Sigmoid colon (tissue), 7 donors: ENCODE measurements around the gene PRKCI. TPM values are rescaled to one million over a fixed set of nuclear protein-coding genes. Genes with fewer than 3 reads are reported as not detected.

Source experiments
- DNase-seq: peaks from one replicate; pipeline ENCODE4 v3.0.0-alpha.2; 2019
- H3K27ac ChIP-seq, 4 donors: fragments of 200-600 bp; sonication (generic); one replicate each; pipeline ENCODE4 v1.5.1; 2016 to 2019; ENCODE audit warnings: mild to moderate bottlenecking in 1 of 4
- H3K27me3 ChIP-seq, 3 donors: fragments of 200-600 bp; sonication (generic); one replicate each; pipeline ENCODE4 v1.5.1; 2019; ENCODE audit warnings: mild to moderate bottlenecking in 1 of 3
- H3K36me3 ChIP-seq, 4 donors: fragments of 200-600 bp; sonication (generic); one replicate each; pipeline ENCODE4 v1.5.1; 2016 to 2019
- H3K4me1 ChIP-seq, 4 donors: fragments of 200-600 bp; sonication (generic); one replicate each; pipeline ENCODE4 v1.5.1; 2017 to 2019
- H3K4me3 ChIP-seq, 4 donors: fragments of 200-600 bp; sonication (generic); one replicate each; pipeline ENCODE4 v1.5.1; 2017 to 2019; ENCODE audit warnings: mild to moderate bottlenecking in 2 of 4, moderate library complexity in 1 of 4
- H3K9me3 ChIP-seq, 4 donors: fragments of 200-600 bp in 3 of 4; sonication (generic) in 3 of 4; one replicate each; pipeline versions ENCODE4 v1.5.1 to v1.6.1; 2013 to 2019
- EP300 ChIP-seq, 4 donors: sonication (generic); formaldehyde crosslinking; IDR thresholded peaks; one replicate each; pipeline ENCODE4 v1.6.1; 2017; ENCODE audit warnings: antibody characterized with exemption in 4 of 4
- POLR2A ChIP-seq, 2 donors: fragments of 450-650 bp; IDR thresholded peaks; one replicate each; pipeline ENCODE4 v1.6.1; 2016; ENCODE audit warnings: antibody characterized with exemption in 2 of 2, mild to moderate bottlenecking in 2 of 2, moderate library complexity in 2 of 2
- POLR2AphosphoS5 ChIP-seq, 4 donors: sonication (generic); formaldehyde crosslinking; IDR thresholded peaks; one replicate each; pipeline ENCODE4 v1.6.1; 2017; ENCODE audit warnings: antibody characterized with exemption in 4 of 4
- WGBS, 2 donors: extraction: QIAGEN DNeasy Blood & Tissue Kit; methylation state at CpG; one replicate each; pipeline ENCODE4 v1.1.7; 2013; 5-methylcytosine and 5-hydroxymethylcytosine counted together
- intact Hi-C: fragments of 100-400 bp; cut with DNase I; formaldehyde crosslinking; loops from one replicate; pipeline ENCODE4 v1.15.1; 2023
- polyA plus RNA-seq, 3 donors: library from polyadenylated mRNA; stranded (reverse); fragments of 200-250 nt; gene quantifications; one replicate each; pipeline ENCODE4 v1.2.3, GENCODE V29; 2013
- total RNA-seq, 4 donors: library from RNA; depleted of rRNA; stranded (reverse); fragments of >200 nt; gene quantifications; one replicate each; pipeline ENCODE4 v1.1.0, GENCODE V29; 2016
- TF ChIP-seq, protein P1 (sequence below), 4 experiments: fragments of 450-650 bp in 3 of 4; fragments of 200-600 bp in 1 of 4; IDR thresholded peaks; one replicate each; pipeline ENCODE4 v1.5.1; 2016 to 2019; ENCODE audit warnings: antibody characterized with exemption in 4 of 4, mild to moderate bottlenecking in 3 of 4, moderate library complexity in 2 of 4
- donor health status: healthy with polysubstance abuse.
- donor health status: Bipolar disorder and iron deficiency.
- donor health status: healthy.

The PRKCI gene
- total RNA-seq (10 to 100 TPM; 23.9 to 33.2 (median 28.1) TPM), polyA plus RNA-seq (10 to 100 TPM; 11.8 to 23.4 (median 22.2) TPM)

DNA sequence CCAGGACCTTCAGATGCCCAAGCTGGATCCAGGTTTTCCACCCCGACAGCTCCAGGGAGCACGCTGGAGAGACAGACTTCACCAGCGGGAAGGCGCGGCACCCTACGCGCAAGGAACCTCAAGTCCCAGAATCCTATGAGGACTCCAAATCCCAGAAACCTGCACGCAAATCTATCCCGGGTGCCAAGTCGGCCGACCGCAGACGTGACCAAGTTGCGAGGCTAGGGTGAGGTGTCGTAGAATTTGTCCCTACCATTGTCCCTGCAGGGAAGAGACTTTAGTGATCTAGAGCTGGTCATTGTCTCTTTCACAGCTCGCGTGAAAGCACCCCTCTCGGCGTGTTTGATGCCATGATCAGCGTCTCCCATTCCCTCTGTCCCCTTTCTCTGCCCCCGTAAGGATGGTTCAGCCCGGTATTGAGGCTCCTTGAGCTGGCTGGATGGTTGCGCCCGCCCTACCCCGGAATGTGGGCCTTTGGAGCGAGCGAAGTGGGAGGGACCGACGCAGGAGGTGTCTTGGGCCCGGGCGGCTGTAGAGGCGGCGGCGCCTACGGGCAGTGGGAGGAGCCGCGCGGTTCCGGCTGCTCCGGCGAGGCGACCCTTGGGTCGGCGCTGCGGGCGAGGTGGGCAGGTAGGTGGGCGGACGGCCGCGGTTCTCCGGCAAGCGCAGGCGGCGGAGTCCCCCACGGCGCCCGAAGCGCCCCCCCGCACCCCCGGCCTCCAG lies at the start of gene PRKCI:
PRKCI (plus strand) TSS at position 501 of the 723 bp plus-strand sequence. CDS start 246 bp downstream, outside the sequence.
- H3K4me3 ChIP-seq = peak within 1 kb of the TSS; percentile 83 to 99 (median 90)
- H3K27ac ChIP-seq = peak within 1 kb of the TSS; percentile 90 to 94 (median 91)
- H3K9me3 ChIP-seq = peaks cover 0 to 1% (median 0%) of the 10 kb centered on the region in 4 donors
- no peaks in the 10 kb centered on the region for H3K27me3 ChIP-seq
- no peaks in the 10 kb centered on the region for H3K36me3 ChIP-seq
- DNase-seq = peak; percentile 97
- WGBS, 2 donors = 0 to 1% methylated on average over 60 of the region's 60 CpGs
- peaks cover 0 to 23% (median 9%) of the 10 kb centered on the region in 4 donors for H3K4me1 ChIP-seq
- peak; percentile 35 to 38 for TF ChIP-seq POLR2A (IDR thresholded peaks at IDR 0.05)
- TF ChIP-seq EP300 (IDR thresholded peaks at IDR 0.05) = no peak
- peak; percentile 66 to 79 (median 74) for TF ChIP-seq POLR2AphosphoS5 (IDR thresholded peaks at IDR 0.05)
- TF ChIP-seq, protein P1, sequence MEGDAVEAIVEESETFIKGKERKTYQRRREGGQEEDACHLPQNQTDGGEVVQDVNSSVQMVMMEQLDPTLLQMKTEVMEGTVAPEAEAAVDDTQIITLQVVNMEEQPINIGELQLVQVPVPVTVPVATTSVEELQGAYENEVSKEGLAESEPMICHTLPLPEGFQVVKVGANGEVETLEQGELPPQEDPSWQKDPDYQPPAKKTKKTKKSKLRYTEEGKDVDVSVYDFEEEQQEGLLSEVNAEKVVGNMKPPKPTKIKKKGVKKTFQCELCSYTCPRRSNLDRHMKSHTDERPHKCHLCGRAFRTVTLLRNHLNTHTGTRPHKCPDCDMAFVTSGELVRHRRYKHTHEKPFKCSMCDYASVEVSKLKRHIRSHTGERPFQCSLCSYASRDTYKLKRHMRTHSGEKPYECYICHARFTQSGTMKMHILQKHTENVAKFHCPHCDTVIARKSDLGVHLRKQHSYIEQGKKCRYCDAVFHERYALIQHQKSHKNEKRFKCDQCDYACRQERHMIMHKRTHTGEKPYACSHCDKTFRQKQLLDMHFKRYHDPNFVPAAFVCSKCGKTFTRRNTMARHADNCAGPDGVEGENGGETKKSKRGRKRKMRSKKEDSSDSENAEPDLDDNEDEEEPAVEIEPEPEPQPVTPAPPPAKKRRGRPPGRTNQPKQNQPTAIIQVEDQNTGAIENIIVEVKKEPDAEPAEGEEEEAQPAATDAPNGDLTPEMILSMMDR (IDR thresholded peaks at IDR 0.05) = no peak
- intact Hi-C loops = loop anchor here (2.0 kb wide), 2 partner anchors 41 to 135 kb away; partner anchors contain the start of genes PHC3 and SKIL

- Histone ChIP-seq H3K4me3 (peak overlapping the region in 1 of 4 donors; percentile 99), H3K4me1 (peaks cover 0 to 44% (median 26%) of the 10 kb centered on the region in 4 donors)
- WGBS, 2 donors = 53 to 71% methylated on average over 3 of the region's 3 CpGs
Measured at GRCh38 chr3:170178651-170179050, 43.6 kb upstream of the PRKCI start.

GRCh38 chr3:170179432-170179831 lies 42.8 kb upstream of the PRKCI start:
- intact Hi-C loops = no loop called here
- WGBS, 2 donors = 30 to 47% methylated on average over 1 of the region's 1 CpG
- Histone ChIP-seq H3K4me3 (peak overlapping the region in 3 of 4 donors; percentile 67 to 99 (median 79)), H3K36me3 (peaks cover 0 to 43% (median 19%) of the 10 kb centered on the region in 4 donors), H3K27ac (peak overlapping the region in 2 of 4 donors; percentile 95 to 100), H3K27me3 (no peaks in the 10 kb centered on the region), H3K4me1 (peaks cover 0 to 36% (median 21%) of the 10 kb centered on the region in 4 donors), H3K9me3 (no peaks in the 10 kb centered on the region)
- no peak for TF ChIP-seq EP300 (IDR thresholded peaks at IDR 0.05)
- no peak for DNase-seq

More at GRCh38 chr3:170178651-170179050, 43.6 kb upstream of the PRKCI start:
- H3K27me3 ChIP-seq = no peaks in the 10 kb centered on the region
- no peaks in the 10 kb centered on the region for H3K9me3 ChIP-seq
- peaks cover 0 to 51% (median 20%) of the 10 kb centered on the region in 4 donors for H3K36me3 ChIP-seq
- no peak for DNase-seq
- no peak for TF ChIP-seq POLR2AphosphoS5 (IDR thresholded peaks at IDR 0.05)
- TF ChIP-seq, protein P1 (IDR thresholded peaks at IDR 0.05) = no peak
- no peak for TF ChIP-seq EP300 (IDR thresholded peaks at IDR 0.05)
- no peak for TF ChIP-seq POLR2A (IDR thresholded peaks at IDR 0.05)
- H3K27ac ChIP-seq = no peak overlapping the region
- intact Hi-C loops = no loop called here

DNA sequence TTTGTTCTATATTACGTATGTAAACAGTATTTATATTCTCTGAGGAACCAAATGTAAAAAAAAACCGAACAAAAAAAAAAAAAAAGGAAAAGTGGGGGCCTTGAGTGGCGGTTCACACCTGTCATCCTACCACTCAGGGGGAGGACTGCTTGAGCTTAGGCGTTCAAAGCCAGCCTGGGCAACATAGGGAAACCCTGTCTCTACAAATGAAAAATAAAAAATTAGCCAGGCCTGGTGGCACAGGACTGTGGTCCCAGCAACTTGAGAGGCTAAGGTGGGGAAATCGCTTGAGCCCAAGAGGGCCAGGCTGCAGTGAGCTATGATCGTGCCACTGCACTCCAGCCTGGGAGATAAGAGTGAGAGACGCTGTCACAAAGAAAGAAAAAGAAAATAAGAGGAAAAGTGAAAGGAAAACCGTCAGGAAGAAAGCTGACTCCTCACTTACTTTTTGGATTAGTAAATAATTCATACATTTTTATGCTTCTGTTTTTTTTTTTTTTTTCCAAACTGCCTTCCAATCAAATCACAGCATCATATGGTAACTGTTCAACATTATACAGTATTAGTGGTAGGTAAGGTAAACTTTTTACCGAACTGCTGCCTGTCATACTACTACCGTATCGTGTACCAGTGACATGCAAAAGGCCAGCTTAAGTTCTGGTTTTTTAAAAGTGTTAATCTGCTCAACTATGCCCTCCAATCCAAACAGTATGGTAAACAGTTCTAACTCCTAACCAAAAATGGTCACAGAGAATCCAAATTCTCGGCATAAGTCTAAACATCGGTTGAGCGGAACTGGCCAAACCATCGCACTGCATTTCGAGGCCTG lies 41.9 kb upstream of the PRKCI start:
- intact Hi-C loops = loop anchor here (2.0 kb wide), 2 partner anchors 43 to 177 kb away; partner anchors contain the start of genes PRKCI and SKIL
- Histone ChIP-seq H3K9me3 (no peaks in the 10 kb centered on the region), H3K27ac (peak overlapping the region; percentile 90 to 100 (median 95)), H3K4me3 (peak overlapping the region; percentile 67 to 99 (median 80)), H3K36me3 (peaks cover 0 to 35% (median 16%) of the 10 kb centered on the region in 4 donors), H3K4me1 (peaks cover 0 to 28% (median 19%) of the 10 kb centered on the region in 4 donors), H3K27me3 (no peaks in the 10 kb centered on the region)
- DNase-seq = no peak
- TF ChIP-seq POLR2AphosphoS5 (IDR thresholded peaks at IDR 0.05) (peak in 1 of 4 donors; percentile 18), EP300 (IDR thresholded peaks at IDR 0.05) (no peak), POLR2A (IDR thresholded peaks at IDR 0.05) (no peak)
- TF ChIP-seq, protein P1 (IDR thresholded peaks at IDR 0.05) = no peak
- WGBS, 2 donors = 3 to 13% methylated on average over 16 of the region's 16 CpGs
